Panc1 (cell line): ENCODE results near the gene GCNT3.

Experiments
- CTCF ChIP-seq: fragments of 450-650 bp; IDR thresholded peaks from 2 replicates; pipeline ENCODE4 v1.5.1; 2017; ENCODE audit warnings: mild to moderate bottlenecking
- POLR2AphosphoS5 ChIP-seq: IDR thresholded peaks from 2 replicates; pipeline ENCODE4 v1.6.1; 2012; ENCODE audit warnings: mild to moderate bottlenecking, low read depth, low read length, moderate library complexity
- REST ChIP-seq, 2 experiments: IDR thresholded peaks; 2 replicates each; pipeline ENCODE4 v1.6.1; 2011 to 2012; ENCODE audit warnings: low read depth in 2 of 2, control low read depth in 1 of 2, low read length in 1 of 2, mild to moderate bottlenecking in 1 of 2, moderate library complexity in 1 of 2; ENCODE audit not compliant: insufficient read depth in 1 of 2
- SIN3A ChIP-seq: IDR thresholded peaks from 2 replicates; pipeline ENCODE4 v1.6.1; 2012; ENCODE audit warnings: low read depth, mild to moderate bottlenecking, low read length, moderate library complexity, borderline replicate concordance; ENCODE audit not compliant: insufficient read depth

GRCh38 chr15:59649603-59650002 is 38.0 kb downstream of the GCNT3 start:
- TF ChIP-seq CTCF (no peak), SIN3A (no peak), POLR2AphosphoS5 (no peak), REST (IDR thresholded peaks at IDR 0.05; ENCODE audit: insufficient read depth in 1 of 2, low read depth in 2 of 2, low read length in 1 of 2) (no peak)
